SK-N-SH (cell line): ENCODE results near the gene APOLD1. TPM values are rescaled to one million over a fixed set of nuclear protein-coding genes. Genes with fewer than 3 reads are reported as not detected.

Source experiments
- CTCF ChIA-PET: fragments of 300-600, 350-600 bp; formaldehyde crosslinking; extraction: SDS; loops from one replicate; lab custom pipeline; 2021; lab: Yijun Ruan, JAX
- POLR2A ChIA-PET: fragments of 350-600 bp; sonication (Branson Sonifier 250); formaldehyde crosslinking; extraction: SDS; loops from one replicate; lab custom pipeline; 2020; ENCODE audit warnings: antibody characterized with exemption, inconsistent platforms; lab: Yijun Ruan, JAX
- DNase-seq: peaks from one replicate; pipeline ENCODE4 v3.0.0; 2012
- H2AFZ ChIP-seq: fragments of 200-600 bp; sonication (generic); 2 replicates; pipeline ENCODE4 v1.8.1; 2016; ENCODE audit warnings: antibody characterized with exemption, mild to moderate bottlenecking, low read depth
- H3F3A ChIP-seq: fragments of 200-600 bp; sonication (generic); replicated peaks from 2 replicates; pipeline ENCODE3; 2016; ENCODE audit warnings: antibody characterized with exemption, mild to moderate bottlenecking; ENCODE audit not compliant: insufficient read depth
- H3K27ac ChIP-seq, 2 experiments: fragments of 200-500 bp in 1 of 2; fragments of 200-600 bp in 1 of 2; sonication (Bioruptor generic) in 1 of 2; sonication (generic), shearing (Covaris generic) in 1 of 2; 2 replicates each; pipeline versions ENCODE4 v1.5.1 to v1.6.1; 2014 to 2016; ENCODE audit warnings: low read depth in 2 of 2, inconsistent platforms in 1 of 2, low read length in 1 of 2, mild to moderate bottlenecking in 1 of 2, mixed read lengths in 1 of 2
- H3K27me3 ChIP-seq: fragments of 200-600 bp; sonication (generic), shearing (Covaris generic); 2 replicates; pipeline ENCODE4 v1.6.1; 2016; ENCODE audit warnings: mixed run types; ENCODE audit not compliant: insufficient read depth
- H3K36me3 ChIP-seq, 2 experiments: fragments of 200-500 bp in 1 of 2; fragments of 200-600 bp in 1 of 2; sonication (Bioruptor generic) in 1 of 2; sonication (generic) in 1 of 2; replicated peaks in 1 of 2; 2 replicates each; pipeline versions ENCODE3 to v1.5.1; 2014 to 2016; ENCODE audit warnings: low read length in 1 of 2, mild to moderate bottlenecking in 1 of 2; ENCODE audit not compliant: insufficient read depth in 2 of 2, control insufficient read depth in 1 of 2
- H3K4me1 ChIP-seq, 2 experiments: fragments of 200-500 bp in 1 of 2; fragments of 200-600 bp in 1 of 2; sonication (Bioruptor generic) in 1 of 2; sonication (generic), shearing (Covaris generic) in 1 of 2; 2 replicates each; pipeline versions ENCODE4 v1.5.1 to v1.6.1; 2014 to 2016; ENCODE audit warnings: low read depth in 1 of 2, low read length in 1 of 2, mixed run types in 1 of 2; ENCODE audit not compliant: insufficient read depth in 2 of 2, control insufficient read depth in 1 of 2
- H3K4me2 ChIP-seq: fragments of 200-600 bp; sonication (generic), shearing (Covaris generic); 2 replicates; pipeline ENCODE4 v1.6.1; 2017; ENCODE audit warnings: mixed run types
- H3K4me3 ChIP-seq, 2 experiments: fragments of 200-500 bp in 1 of 2; fragments of 200-600 bp in 1 of 2; sonication (Bioruptor generic) in 1 of 2; sonication (generic), shearing (Covaris generic) in 1 of 2; 2 replicates each; pipeline versions ENCODE4 v1.5.1 to v1.8.1; 2014 to 2016; ENCODE audit warnings: low read depth in 2 of 2, inconsistent platforms in 1 of 2, low read length in 1 of 2, mild to moderate bottlenecking in 1 of 2, mixed read lengths in 1 of 2, moderate library complexity in 1 of 2
- H3K79me2 ChIP-seq: fragments of 200-600 bp; sonication (generic); 2 replicates; pipeline ENCODE4 v1.8.1; 2017; ENCODE audit warnings: mild to moderate bottlenecking; ENCODE audit not compliant: insufficient read depth
- H3K9ac ChIP-seq: fragments of 200-600 bp; sonication (generic); 2 replicates; pipeline ENCODE4 v1.6.1; 2017; ENCODE audit warnings: mixed run types
- H3K9me2 ChIP-seq: fragments of 200-600 bp; sonication (generic); 2 replicates; pipeline ENCODE4 v1.6.1; 2017; ENCODE audit warnings: mixed run types
- H3K9me3 ChIP-seq: fragments of 200-600 bp; sonication (generic); 2 replicates; pipeline ENCODE4 v1.6.1; 2017; ENCODE audit warnings: mixed run types, mild to moderate bottlenecking, moderate library complexity
- H4K20me1 ChIP-seq: fragments of 200-600 bp; sonication (generic); 2 replicates; pipeline ENCODE4 v1.6.1; 2017; ENCODE audit warnings: mild to moderate bottlenecking, mixed run types; ENCODE audit not compliant: insufficient read depth
- ELF1 ChIP-seq: IDR thresholded peaks from 2 replicates; pipeline ENCODE4 v1.4.0; 2012
- EP300 ChIP-seq, 2 experiments: IDR thresholded peaks; 2 replicates each; pipeline versions ENCODE4 v1.4.0 to v1.6.1; 2012; ENCODE audit warnings: borderline replicate concordance in 1 of 2, low read depth in 1 of 2, low read length in 1 of 2
- GABPA ChIP-seq: IDR thresholded peaks from 2 replicates; pipeline ENCODE4 v1.4.0; 2012; ENCODE audit warnings: low read depth, mild to moderate bottlenecking
- IRF3 ChIP-seq: fragments of 150-350 bp; IDR thresholded peaks from 2 replicates; pipeline ENCODE4 v1.6.1; 2016; ENCODE audit warnings: mild to moderate bottlenecking, low read depth, low read length
- JUND ChIP-seq: IDR thresholded peaks from 2 replicates; pipeline ENCODE4 v1.4.0; 2012
- MXI1 ChIP-seq: IDR thresholded peaks from 2 replicates; pipeline ENCODE4 v1.6.1; 2012; ENCODE audit warnings: mild to moderate bottlenecking, low read depth, low read length, improper control_type of control experiment
- NFIC ChIP-seq: IDR thresholded peaks from 2 replicates; pipeline ENCODE4 v1.4.0; 2012; ENCODE audit warnings: borderline replicate concordance
- PBX3 ChIP-seq: IDR thresholded peaks from 2 replicates; pipeline ENCODE4; 2012
- POLR2AphosphoS5 ChIP-seq: IDR thresholded peaks from 2 replicates; pipeline ENCODE4 v1.6.1; 2012; ENCODE audit warnings: low read depth, low read length
- REST ChIP-seq: IDR thresholded peaks from 2 replicates; pipeline ENCODE4 v1.6.1; 2012; ENCODE audit warnings: mild to moderate bottlenecking, low read depth, low read length, moderate library complexity
- RFX5 ChIP-seq: IDR thresholded peaks from 2 replicates; pipeline ENCODE4 v1.6.1; 2012; ENCODE audit warnings: mild to moderate bottlenecking, improper control_type of control experiment, low read length
- SIN3A ChIP-seq: IDR thresholded peaks from 2 replicates; pipeline ENCODE4 v1.6.1; 2012; ENCODE audit warnings: low read depth, mild to moderate bottlenecking, low read length, moderate library complexity, borderline replicate concordance
- SMC3 ChIP-seq: IDR thresholded peaks from 2 replicates; pipeline ENCODE4 v1.6.1; 2012; ENCODE audit warnings: low read depth, low read length, improper control_type of control experiment
- TAF1 ChIP-seq: IDR thresholded peaks from 2 replicates; pipeline ENCODE4 v1.6.1; 2012; ENCODE audit warnings: low read depth, mild to moderate bottlenecking, low read length, moderate library complexity, borderline replicate concordance
- YY1 ChIP-seq: IDR thresholded peaks from 2 replicates; pipeline ENCODE4 v1.4.0; 2012; ENCODE audit warnings: low read depth, mild to moderate bottlenecking
- WGBS: methylation state at CpG from one replicate; pipeline ENCODE4 v1.1.6; 2017; ENCODE audit warnings: low lambda C conversion rate; 5-methylcytosine and 5-hydroxymethylcytosine counted together
- polyA plus RNA-seq, 3 experiments: library from polyadenylated mRNA; depleted of rRNA; stranded (reverse); fragments of >200 nt; gene quantifications; 2 replicates each; pipeline ENCODE4 v1.2.3, GENCODE V29; 2012
- TF ChIP-seq, protein P1 (sequence below): fragments of 200-600 bp; sonication (generic); IDR thresholded peaks from 2 replicates; pipeline ENCODE4 v1.6.1; 2017; ENCODE audit warnings: antibody characterized with exemption, mild to moderate bottlenecking, moderate library complexity
- TF ChIP-seq, protein P2 (sequence below): IDR thresholded peaks from 2 replicates; pipeline ENCODE4 v1.4.0; 2012; ENCODE audit warnings: low read depth, borderline replicate concordance

Gene APOLD1
- polyA plus RNA-seq, 1 of the 3 experiments (the other 2 are of a cell fraction): 1.7 TPM

DNA sequence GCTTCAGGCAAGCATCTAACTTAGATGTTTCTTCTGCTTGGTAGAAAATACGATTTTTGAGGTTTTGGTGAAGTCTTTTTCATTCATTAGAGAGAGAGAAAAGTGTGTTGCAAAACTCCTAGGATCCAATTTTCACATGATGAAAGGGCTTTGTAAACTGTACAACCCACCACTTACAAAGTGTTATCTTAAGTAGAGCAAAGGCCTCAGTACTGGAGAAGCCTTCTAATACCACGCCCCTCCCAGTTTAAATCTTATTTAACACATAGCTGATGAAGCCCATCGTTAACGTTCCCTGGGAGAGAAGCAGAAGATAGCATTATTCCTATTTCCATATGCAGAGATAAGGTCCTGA, 869 bp downstream of the APOLD1 start (continued):
- TF ChIP-seq, protein P1, sequence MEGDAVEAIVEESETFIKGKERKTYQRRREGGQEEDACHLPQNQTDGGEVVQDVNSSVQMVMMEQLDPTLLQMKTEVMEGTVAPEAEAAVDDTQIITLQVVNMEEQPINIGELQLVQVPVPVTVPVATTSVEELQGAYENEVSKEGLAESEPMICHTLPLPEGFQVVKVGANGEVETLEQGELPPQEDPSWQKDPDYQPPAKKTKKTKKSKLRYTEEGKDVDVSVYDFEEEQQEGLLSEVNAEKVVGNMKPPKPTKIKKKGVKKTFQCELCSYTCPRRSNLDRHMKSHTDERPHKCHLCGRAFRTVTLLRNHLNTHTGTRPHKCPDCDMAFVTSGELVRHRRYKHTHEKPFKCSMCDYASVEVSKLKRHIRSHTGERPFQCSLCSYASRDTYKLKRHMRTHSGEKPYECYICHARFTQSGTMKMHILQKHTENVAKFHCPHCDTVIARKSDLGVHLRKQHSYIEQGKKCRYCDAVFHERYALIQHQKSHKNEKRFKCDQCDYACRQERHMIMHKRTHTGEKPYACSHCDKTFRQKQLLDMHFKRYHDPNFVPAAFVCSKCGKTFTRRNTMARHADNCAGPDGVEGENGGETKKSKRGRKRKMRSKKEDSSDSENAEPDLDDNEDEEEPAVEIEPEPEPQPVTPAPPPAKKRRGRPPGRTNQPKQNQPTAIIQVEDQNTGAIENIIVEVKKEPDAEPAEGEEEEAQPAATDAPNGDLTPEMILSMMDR: no peak
- TF ChIP-seq TAF1 (no peak), REST (no peak), JUND (no peak), GABPA (no peak), SIN3A (no peak)

- Histone ChIP-seq H3K9me3 (no peaks in the 10 kb centered on the region), H3K4me1 (peaks cover 5 to 30% of the 10 kb centered on the region in 2 experiments; a peak in 3 of 4 replicates), H3K27me3 (no peaks in the 10 kb centered on the region), H2AFZ (peak overlapping the region; percentile 91), H3K9me2 (no peaks in the 10 kb centered on the region), H3K27ac (peak overlapping the region; percentile 49 to 92; a peak in 3 of 4 replicates), H3F3A (peaks cover 5% of the 10 kb centered on the region), H4K20me1 (no peaks in the 10 kb centered on the region), H3K4me3 (peak overlapping the region; percentile 51 to 54), H3K9ac (peak overlapping the region; percentile 60), H3K36me3 (no peaks in the 10 kb centered on the region), H3K79me2 (no peaks in the 10 kb centered on the region), H3K4me2 (peak overlapping the region; percentile 82)
- CTCF ChIA-PET: interaction anchor here (0.6 to 3.8 kb wide), 14 partner anchors 11 to 425 kb away, joined by 3 to 23 read pairs (median 5); partner anchors contain the start of genes CDKN1B, DDX47 and GPRC5A
- peak; percentile 97 for DNase-seq
- POLR2A ChIA-PET: interaction anchor here (1.0 to 1.8 kb wide), 5 partner anchors 8 to 196 kb away, joined by 3 to 7 read pairs (median 3); no protein-coding TSS in a partner anchor
- WGBS: 36% methylated on average over 30 of the region's 80 CpGs
- peak; percentile 13; the same call in 1 of the 2 replicates for TF ChIP-seq SMC3
- TF ChIP-seq REST: 0 out of 2 replicates have a peak, but pooled peaks have one; percentile 54
- no peak for TF ChIP-seq PBX3
- TF ChIP-seq MXI1: peak; percentile 80
- TF ChIP-seq POLR2AphosphoS5: no peak; the same call in 1 of the 2 replicates
- peak; percentile 57; the same call in 1 of the 2 replicates for TF ChIP-seq NFIC
- peak in 1 of 2 experiments; percentile 22; a peak in 1 of 4 replicates for TF ChIP-seq EP300 (IDR thresholded peaks at IDR 0.05; ENCODE audit: borderline replicate concordance in 1 of 2, low read depth in 1 of 2, low read length in 1 of 2)
- TF ChIP-seq, protein P2, sequence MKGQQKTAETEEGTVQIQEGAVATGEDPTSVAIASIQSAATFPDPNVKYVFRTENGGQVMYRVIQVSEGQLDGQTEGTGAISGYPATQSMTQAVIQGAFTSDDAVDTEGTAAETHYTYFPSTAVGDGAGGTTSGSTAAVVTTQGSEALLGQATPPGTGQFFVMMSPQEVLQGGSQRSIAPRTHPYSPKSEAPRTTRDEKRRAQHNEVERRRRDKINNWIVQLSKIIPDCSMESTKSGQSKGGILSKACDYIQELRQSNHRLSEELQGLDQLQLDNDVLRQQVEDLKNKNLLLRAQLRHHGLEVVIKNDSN: no peak
- no peak for TF ChIP-seq IRF3
- TF ChIP-seq RFX5: no peak
- peak; percentile 81 for TF ChIP-seq YY1
- TF ChIP-seq ELF1: no peak
Observed at GRCh38 chr12:12786706-12787601, 1.5 kb downstream of the APOLD1 start.
